Colonic mucosa (tissue), 4 donors: ENCODE data around the gene YIPF4. TPM values are rescaled to one million over a fixed set of nuclear protein-coding genes. Genes with fewer than 3 reads are reported as not detected.

Experiments
- DNase-seq: peaks from one replicate; pipeline ENCODE4 v3.0.0-alpha.2; 2020
- H3K27ac ChIP-seq: fragments of 200-600 bp; one replicate; pipeline ENCODE4 v1.8.0; 2021
- H3K27me3 ChIP-seq: fragments of 200-600 bp; one replicate; pipeline ENCODE4 v1.8.0; 2021
- H3K36me3 ChIP-seq: fragments of 200-600 bp; one replicate; pipeline ENCODE4 v1.8.0; 2021
- H3K4me1 ChIP-seq: fragments of 200-600 bp; one replicate; pipeline ENCODE4 v1.8.0; 2021; ENCODE audit warnings: mild to moderate bottlenecking
- H3K4me3 ChIP-seq: fragments of 200-600 bp; one replicate; pipeline ENCODE4 v1.8.0; 2021
- H3K9ac ChIP-seq, 2 donors: one replicate each; pipeline ENCODE4 v1.7.0; 2013; ENCODE audit warnings: control low read depth in 2 of 2, low read depth in 2 of 2, low read length in 2 of 2
- H3K9me3 ChIP-seq: fragments of 200-600 bp; one replicate; pipeline ENCODE4 v1.8.0; 2021
- CTCF ChIP-seq: fragments of 200-600 bp; IDR thresholded peaks from one replicate; pipeline ENCODE4 v1.8.0; 2022; ENCODE audit warnings: antibody characterized with exemption, mild to moderate bottlenecking
- intact Hi-C: fragments of 100-400 bp; cut with DNase I; formaldehyde crosslinking; loops from one replicate; pipeline ENCODE4 v1.14.1; 2022
- total RNA-seq, 2 donors: library from RNA; stranded (reverse); fragmentation: NEBNext Ultra II Directional in 1 of 2; extraction: Animal tissue kit (Norgen Biotek cat#: 25700) in 1 of 2; gene quantifications; one replicate each; pipeline ENCODE4 v1.2.1, GENCODE V29; 2021
- donor health status: healthy.
- donor health status: DM: no; HTN: no; CAD: no.
- donor health status: DM: no; HTN: no; CAD: no.

YIPF4 gene
- 10 to 100 TPM; 47.3 to 82.8 TPM for total RNA-seq

GRCh38 chr2:32277674-32278477 lies at the start of gene YIPF4:
TSS of gene YIPF4 (plus strand) at chr2:32277904. CDS start at chr2:32278156, 252 bp downstream.
- Histone ChIP-seq H3K9ac (peak within 1 kb of the TSS; percentile 86 to 94), H3K4me3 (peak within 1 kb of the TSS; percentile 86), H3K9me3 (no peaks in the 10 kb centered on the region), H3K36me3 (no peaks in the 10 kb centered on the region), H3K27ac (peak within 1 kb of the TSS; percentile 78), H3K4me1 (no peaks in the 10 kb centered on the region), H3K27me3 (no peaks in the 10 kb centered on the region)
- no peak for TF ChIP-seq CTCF
- DNase-seq, result peak; percentile 93
- intact Hi-C loops, result loop anchor here (10.0 kb wide), 1 partner anchor 113 kb away; the partner anchor contains the start of gene SLC30A6

GRCh38 chr2:32228181-32228580 lies 49.5 kb upstream of the YIPF4 start:
- DNase-seq, result no peak
- Histone ChIP-seq H3K4me3 (no peak overlapping the region), H3K27ac (no peak overlapping the region), H3K36me3 (no peaks in the 10 kb centered on the region), H3K9ac (no peak overlapping the region), H3K27me3 (no peaks in the 10 kb centered on the region), H3K9me3 (no peaks in the 10 kb centered on the region), H3K4me1 (no peaks in the 10 kb centered on the region)
- no peak for TF ChIP-seq CTCF
- intact Hi-C loops, result no loop called here

GRCh38 chr2:32229635-32230034 lies 48.1 kb upstream of the YIPF4 start:
- no peak for TF ChIP-seq CTCF
- no peaks in the 10 kb centered on the region for H3K4me1 ChIP-seq
- no peak overlapping the region for H3K4me3 ChIP-seq
- DNase-seq, result no peak
- no peaks in the 10 kb centered on the region for H3K27me3 ChIP-seq
- no peak overlapping the region for H3K27ac ChIP-seq
- no peak overlapping the region for H3K9ac ChIP-seq
- no peaks in the 10 kb centered on the region for H3K36me3 ChIP-seq
- intact Hi-C loops, result no loop called here
- H3K9me3 ChIP-seq, result no peaks in the 10 kb centered on the region

- intact Hi-C loops, result no loop called here
- no peak for DNase-seq
Observed at GRCh38 chr2:32231959-32232358, 45.7 kb upstream of the YIPF4 start.

GRCh38 chr2:32235315-32235714 lies 42.4 kb upstream of the YIPF4 start:
- TF ChIP-seq CTCF, result no peak
- Histone ChIP-seq H3K9ac (no peak overlapping the region), H3K36me3 (no peaks in the 10 kb centered on the region), H3K27ac (no peak overlapping the region), H3K27me3 (no peaks in the 10 kb centered on the region), H3K4me1 (no peaks in the 10 kb centered on the region), H3K4me3 (no peak overlapping the region), H3K9me3 (no peaks in the 10 kb centered on the region)
- intact Hi-C loops, result no loop called here
- no peak for DNase-seq

More at GRCh38 chr2:32231959-32232358, 45.7 kb upstream of the YIPF4 start:
- no peak overlapping the region for H3K27ac ChIP-seq
- H3K4me1 ChIP-seq, result no peaks in the 10 kb centered on the region
- H3K27me3 ChIP-seq, result no peaks in the 10 kb centered on the region
- no peaks in the 10 kb centered on the region for H3K36me3 ChIP-seq
- no peak overlapping the region for H3K4me3 ChIP-seq
- H3K9me3 ChIP-seq, result no peaks in the 10 kb centered on the region
- H3K9ac ChIP-seq, result no peak overlapping the region
- TF ChIP-seq CTCF, result no peak
